Measurements from ENCODE around the gene CLDN14.

Gene CLDN14

DNA sequence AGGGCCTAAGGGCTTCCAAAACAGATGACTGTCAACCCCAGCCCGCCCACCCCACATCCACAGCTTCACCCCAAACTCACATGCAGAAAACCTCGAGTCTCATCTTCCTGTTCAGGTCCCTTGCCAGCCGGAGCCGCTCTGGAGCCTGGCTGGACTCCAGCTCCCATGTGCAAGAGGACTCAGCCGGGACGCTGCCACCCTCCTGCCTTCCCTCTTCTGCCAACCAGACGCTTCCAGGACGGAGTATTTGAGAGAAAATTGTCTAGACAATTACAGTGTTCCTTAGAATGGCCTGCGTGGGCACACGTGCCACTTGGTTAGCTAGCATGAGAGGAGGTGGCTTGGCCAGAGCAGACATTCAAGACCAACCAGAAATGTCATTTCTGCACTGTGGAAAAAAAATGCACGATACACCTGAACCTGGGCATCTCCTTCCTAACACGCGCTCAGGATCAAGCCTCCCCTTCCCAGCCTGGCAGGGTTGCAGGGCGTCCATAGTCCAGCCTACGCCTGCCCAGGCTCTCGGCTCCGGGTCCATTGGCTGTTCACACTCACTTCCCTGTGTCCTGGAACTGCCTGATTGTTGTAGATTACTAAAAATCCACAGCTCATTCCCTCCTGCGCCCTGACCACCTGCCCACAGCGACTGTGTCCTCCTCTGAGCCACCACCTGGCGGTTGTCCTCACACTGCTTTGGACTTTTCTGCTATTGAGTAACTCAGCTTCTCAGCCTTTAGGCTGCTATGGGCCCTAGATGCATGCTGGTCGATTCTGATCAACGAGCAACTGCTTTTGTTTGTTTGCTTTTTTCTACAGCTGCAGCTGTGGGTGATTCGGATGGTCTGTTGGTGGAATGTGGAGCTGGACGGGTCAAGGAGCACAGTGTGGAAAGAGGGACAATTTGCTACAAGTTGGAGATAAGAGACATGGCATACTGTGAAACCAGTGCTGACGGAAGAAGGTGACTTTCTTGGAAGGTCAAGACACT, at the start of gene CLDN14:
CLDN14 (minus strand) TSS at position 708 of the 988 bp plus-strand sequence. CDS start 18,427 bp downstream, outside the sequence.
- DNase-seq, result no peak

DNA sequence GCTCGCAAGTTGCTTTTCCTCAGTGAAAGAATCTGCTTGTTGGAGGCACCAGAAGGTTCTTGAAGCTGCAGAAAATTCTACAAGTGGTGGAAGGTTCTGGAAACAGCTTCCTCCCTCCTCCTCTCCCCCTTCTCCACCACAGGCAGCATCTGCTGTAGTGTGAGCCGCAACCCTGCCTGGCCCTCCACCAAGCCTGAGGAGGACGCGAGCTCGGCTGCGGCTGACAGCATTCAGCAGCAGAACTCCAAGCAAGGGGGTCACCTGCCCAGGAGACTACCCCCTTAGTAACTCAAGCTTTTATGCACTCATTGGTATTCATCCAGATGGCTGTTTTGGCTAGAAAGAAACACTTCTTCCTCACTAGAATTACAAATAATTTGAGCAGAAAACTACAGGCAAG, 48.8 kb upstream of the CLDN14 start:
- DNase-seq, result no peak

GRCh38 chr21:36527317-36527716, 47.4 kb upstream of the CLDN14 start:
- no peak for DNase-seq

DNA sequence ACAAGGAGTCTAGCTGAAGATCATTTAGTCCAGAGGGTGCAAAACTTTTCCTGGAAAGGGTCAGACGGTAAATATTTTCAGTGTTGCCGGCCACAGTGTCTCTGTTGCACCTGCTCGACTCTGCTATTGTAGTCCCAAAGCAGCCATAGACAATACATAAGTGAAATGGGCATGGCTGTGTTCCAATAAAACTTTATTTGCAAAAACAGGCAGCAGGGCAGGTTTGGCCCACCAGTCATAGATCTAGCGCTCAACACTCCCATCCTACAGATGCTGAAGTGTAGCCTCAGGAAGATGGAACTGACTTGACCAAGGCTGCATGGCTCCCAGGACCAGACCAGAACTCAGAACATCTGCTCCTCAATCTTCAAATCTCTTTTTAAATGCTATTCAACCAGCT, 46.2 kb upstream of the CLDN14 start:
- DNase-seq, result no peak

DNA sequence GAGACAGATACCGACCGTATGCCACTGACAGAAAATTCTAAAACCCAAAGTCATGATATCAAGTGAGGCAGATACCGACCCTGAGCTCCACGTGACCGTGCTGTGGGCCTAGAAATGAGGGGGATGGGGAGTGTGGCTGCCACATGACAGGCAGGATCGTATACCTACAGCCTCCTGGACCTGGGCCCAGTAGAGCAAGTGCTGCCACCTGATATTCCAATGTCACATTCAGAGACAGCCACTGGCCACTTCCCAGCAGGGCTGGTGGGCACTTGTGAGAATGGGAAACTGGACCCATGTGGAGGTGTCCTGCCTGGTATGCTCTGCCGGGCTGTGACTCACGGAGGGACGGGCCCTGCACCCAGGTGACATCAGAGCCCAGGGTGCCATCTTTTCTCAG, 44.6 kb upstream of the CLDN14 start:
- no peak for DNase-seq

DNA sequence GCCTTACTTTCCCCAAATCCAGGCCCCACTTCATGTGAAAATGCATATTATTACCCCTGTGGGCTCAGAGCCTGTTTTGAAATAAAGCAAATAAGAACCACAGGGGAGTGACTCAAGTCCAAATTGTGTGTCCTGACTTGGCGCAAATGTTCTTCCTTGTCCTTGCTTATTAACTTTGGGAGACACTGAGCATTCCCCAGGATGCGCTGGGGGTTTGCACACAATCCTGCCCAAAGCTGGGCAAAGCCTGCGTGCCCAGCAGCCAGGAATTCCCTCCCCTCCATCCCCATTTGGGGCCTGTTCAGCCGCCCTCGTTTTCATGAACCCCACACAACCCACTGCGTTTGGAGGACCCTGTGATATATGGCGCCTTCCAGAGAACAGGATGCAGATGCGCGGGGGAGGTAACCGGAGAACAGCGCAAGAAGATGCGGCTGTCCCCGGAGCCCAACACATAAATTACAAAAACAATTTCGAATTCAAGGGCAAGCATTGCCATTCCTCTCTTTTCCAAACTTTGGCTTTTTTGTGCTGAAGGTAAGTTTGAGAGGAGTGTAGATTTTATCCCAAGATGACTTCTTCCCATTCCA, 42.4 kb upstream of the CLDN14 start:
- DNase-seq, result no peak

GRCh38 chr21:36518883-36519492, 39.1 kb upstream of the CLDN14 start:
- DNase-seq, result no peak

DNA sequence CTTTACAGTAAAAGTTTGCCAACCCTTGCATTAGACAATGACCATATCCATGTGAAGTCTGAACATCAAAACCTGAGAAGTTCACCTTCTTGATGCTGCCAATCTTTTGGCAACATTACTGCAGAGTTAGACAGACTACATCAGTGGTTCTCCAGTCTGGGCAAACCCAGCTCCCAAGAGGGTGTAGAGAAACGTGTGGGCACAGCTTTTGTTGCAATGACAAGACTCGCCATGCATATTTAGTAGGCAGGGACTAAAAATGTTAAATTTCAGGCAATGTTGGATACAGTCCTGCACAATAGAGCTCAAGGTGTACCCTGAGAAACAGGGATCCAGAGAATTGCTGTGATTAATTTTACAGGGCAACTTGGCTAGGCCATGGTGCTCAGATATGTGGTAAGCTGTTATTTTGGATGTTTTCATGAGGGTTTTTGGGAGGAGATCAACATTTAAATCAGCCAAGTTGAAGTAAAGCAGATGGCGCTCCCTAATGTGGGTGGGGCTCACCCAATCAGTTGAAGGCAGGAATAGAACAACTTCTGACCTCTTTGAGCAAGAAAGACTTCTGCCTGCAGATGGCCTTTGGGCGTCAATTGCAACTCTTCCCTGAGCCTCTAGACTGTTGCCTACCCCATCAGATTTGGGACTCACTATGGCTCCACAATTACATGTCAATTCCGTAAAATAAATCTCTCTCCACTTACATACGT, 37.6 kb upstream of the CLDN14 start:
- DNase-seq, result no peak

DNA sequence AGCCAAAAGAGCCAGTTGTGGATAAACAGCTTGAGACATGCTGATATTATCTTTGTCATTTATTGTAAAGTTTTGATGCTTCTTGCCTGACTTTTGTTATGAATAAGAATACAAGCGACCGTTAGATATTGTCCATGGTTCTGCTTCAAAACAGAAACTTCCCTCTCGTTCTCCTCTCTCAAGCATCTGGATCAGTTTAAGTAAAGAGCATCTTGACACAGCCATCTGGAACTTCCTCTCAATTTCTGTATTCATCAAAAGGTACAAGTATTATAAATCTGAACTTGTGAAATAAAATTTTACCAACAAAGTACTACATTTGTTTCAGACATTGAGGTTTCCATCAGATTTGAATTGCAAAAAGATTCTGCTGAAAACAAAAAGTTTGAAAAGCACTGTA, 36.4 kb upstream of the CLDN14 start:
- no peak for DNase-seq

GRCh38 chr21:36513430-36513829, 33.5 kb upstream of the CLDN14 start:
- DNase-seq, result no peak

- DNase-seq, result no peak
Observed at GRCh38 chr21:36512971-36513370, 33.0 kb upstream of the CLDN14 start.

GRCh38 chr21:36511484-36512220, 31.7 kb upstream of the CLDN14 start:
- DNase-seq, result no peak

DNA sequence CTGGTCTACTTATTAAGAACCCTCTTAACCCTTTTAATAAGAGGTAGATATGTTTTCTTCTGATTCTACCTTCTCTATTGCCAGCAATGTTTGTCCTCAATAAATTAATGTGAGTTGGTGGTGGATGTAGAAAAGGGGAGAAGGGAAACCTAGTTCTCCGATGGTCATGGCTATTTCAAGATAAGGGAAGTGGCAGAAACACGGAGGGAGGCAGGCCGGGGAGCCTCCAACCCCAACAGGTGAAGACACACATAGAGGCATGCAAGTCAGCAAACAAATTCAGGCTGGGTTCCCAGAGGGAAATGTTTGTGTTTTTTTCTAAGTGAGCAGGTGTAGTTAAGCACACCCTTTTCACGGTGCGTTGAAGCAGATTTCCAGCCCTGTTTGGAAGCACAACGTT, 31.0 kb upstream of the CLDN14 start:
- no peak for DNase-seq

- DNase-seq, result no peak
Observed at GRCh38 chr21:36509973-36510664, 30.2 kb upstream of the CLDN14 start.

DNA sequence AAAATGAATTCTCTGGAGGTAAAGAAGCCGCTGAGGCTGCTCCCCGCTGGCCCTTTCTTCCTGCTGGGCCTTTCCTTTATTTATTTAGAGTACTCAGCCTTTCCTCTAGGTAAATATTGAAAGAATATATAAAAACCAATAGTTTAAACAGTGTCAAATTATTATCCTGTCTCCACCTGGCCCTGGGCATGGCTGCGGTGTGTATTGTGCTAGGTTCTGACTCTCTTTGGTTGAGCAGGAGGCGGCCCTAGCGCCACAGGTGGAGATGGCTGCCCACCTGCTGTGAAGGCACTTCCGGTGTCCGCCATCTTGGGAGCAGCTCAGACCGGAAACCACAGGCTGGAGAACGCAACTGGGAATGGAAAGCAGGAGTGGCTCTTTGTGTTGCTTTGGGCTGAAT, 29.0 kb upstream of the CLDN14 start:
- no peak for DNase-seq

GRCh38 chr21:36507397-36508018, 27.6 kb upstream of the CLDN14 start:
- no peak for DNase-seq

- DNase-seq, result no peak
Observed at GRCh38 chr21:36506482-36506881, 26.6 kb upstream of the CLDN14 start.

DNA sequence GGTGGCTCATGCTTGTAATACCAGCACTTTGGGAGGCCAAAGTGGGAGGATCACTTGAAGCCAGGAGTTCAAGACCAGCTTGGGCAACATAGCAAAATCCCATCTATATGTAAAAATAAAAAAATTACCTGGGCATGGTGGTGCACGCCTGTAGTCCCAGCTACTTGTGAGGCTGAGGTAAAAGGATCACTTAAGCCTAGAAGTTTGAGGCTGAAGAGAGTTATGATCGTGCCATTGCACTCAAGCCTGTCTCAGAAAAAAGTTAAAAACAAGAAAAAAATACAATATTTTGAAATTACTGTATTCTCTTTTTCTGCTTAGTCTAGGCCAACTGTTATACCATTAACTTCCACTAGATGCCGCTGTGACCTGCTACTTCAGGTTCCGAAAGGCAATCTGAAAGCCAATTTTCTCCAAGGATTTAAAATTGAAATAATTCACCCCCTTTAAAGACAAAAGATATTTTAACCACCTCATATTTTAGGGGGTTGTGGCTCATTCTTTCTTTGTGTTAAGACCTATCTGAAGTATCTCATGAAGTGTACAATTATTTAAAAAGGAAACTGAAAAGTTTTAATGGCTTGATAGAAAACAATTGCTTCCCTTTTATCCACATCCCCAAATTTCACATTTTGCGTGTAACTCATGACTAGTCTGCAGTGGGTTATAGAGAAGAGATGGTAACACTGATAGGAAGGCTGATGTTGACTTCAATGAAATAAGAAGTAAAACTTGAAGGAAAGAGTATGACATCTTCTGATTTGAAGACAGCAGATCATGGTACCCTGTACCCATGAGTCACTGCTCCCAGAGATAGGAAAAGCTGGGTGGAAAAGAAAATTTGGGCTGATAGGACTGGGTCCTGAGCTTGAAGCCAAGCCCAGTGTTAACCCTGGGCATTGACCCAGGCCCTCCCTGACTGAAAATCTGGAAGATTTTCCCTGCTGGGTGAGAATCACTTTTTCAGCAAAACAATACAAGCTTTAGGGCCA, 24.4 kb upstream of the CLDN14 start:
- peak in 1 of 2 experiments; percentile 9 for DNase-seq

DNA sequence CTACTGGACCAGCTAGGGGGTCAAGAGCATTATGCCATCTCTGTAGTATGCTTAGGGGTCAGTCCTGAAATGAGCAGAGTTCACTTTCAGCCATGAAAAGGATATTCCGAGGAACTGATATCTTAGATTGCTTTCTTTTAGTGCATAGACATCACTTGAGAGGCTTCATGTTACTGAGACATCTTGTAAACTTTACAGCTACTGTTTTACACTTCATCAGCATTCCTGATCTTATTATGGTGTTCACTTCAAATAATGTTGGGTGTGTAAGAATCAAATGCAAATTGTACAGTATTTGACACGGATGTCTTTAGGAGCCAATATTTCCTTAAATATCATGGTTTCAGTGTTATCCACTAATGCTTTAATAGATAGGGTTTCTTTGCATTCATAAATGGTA, 22.4 kb upstream of the CLDN14 start:
- DNase-seq, result no peak

DNA sequence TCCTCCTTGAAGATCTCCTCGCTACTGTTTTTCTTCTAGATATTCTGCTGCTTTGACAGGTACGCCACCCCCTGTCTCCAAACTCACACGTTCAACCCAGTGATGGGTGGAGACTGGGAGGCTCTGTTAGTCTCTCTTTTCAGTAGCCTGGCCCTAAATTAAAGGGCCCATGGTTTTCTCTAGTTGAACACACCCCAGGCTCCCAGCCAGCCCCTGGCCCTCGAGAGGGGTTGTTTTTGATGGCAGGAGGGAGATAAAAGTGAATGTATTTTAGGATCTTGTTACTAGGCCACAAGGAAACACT, 21.6 kb upstream of the CLDN14 start:
- DNase-seq, result no peak

Measured in activated CD4-positive, alpha-beta T cell treated with anti-CD3 and anti-CD28 coated beads, Interleukin-2, amount 50 U/mL, for 4 hours (primary cell).